Ishikawa (cell line): Measurements from ENCODE around the gene TCF15.

ENCODE experiments used
- CEBPB ChIP-seq: IDR thresholded peaks from 2 replicates; pipeline ENCODE4 v1.6.1; 2012
- CREB1 ChIP-seq: IDR thresholded peaks from 2 replicates; pipeline ENCODE4 v1.6.1; 2012; ENCODE audit warnings: low read depth
- EGR1 ChIP-seq: IDR thresholded peaks from 2 replicates; pipeline ENCODE4 v1.6.1; 2012
- EP300 ChIP-seq: IDR thresholded peaks from 2 replicates; pipeline ENCODE4 v1.6.1; 2012; ENCODE audit warnings: borderline replicate concordance
- FOXM1 ChIP-seq: IDR thresholded peaks from 2 replicates; pipeline ENCODE4 v1.6.1; 2012; ENCODE audit warnings: low read depth, borderline replicate concordance
- NFIC ChIP-seq: IDR thresholded peaks from 2 replicates; pipeline ENCODE4 v1.6.1; 2012
- RAD21 ChIP-seq: IDR thresholded peaks from 2 replicates; pipeline ENCODE4 v1.6.1; 2012; ENCODE audit warnings: low read depth
- TAF1 ChIP-seq: IDR thresholded peaks from 2 replicates; pipeline ENCODE4 v1.6.1; 2012; ENCODE audit warnings: low read depth, mild to moderate bottlenecking
- TCF12 ChIP-seq: IDR thresholded peaks from 2 replicates; pipeline ENCODE4 v1.6.1; 2012; ENCODE audit warnings: low read depth
- TEAD4 ChIP-seq: IDR thresholded peaks from 2 replicates; pipeline ENCODE4 v1.6.1; 2012
- YY1 ChIP-seq: IDR thresholded peaks from 2 replicates; pipeline ENCODE4 v1.6.1; 2012; ENCODE audit warnings: low read depth
- ZBTB7A ChIP-seq: IDR thresholded peaks from 2 replicates; pipeline ENCODE4 v1.6.1; 2012; ENCODE audit warnings: low read depth
- TF ChIP-seq, protein P1 (sequence below): IDR thresholded peaks from 2 replicates; pipeline ENCODE4 v1.6.1; 2012; ENCODE audit warnings: low read depth, mild to moderate bottlenecking
- TF ChIP-seq, protein P2 (sequence below): IDR thresholded peaks from 2 replicates; pipeline ENCODE4 v1.6.1; 2012
- TF ChIP-seq, protein P3 (sequence below): IDR thresholded peaks from 2 replicates; pipeline ENCODE4 v1.6.1; 2012

The TCF15 gene

DNA sequence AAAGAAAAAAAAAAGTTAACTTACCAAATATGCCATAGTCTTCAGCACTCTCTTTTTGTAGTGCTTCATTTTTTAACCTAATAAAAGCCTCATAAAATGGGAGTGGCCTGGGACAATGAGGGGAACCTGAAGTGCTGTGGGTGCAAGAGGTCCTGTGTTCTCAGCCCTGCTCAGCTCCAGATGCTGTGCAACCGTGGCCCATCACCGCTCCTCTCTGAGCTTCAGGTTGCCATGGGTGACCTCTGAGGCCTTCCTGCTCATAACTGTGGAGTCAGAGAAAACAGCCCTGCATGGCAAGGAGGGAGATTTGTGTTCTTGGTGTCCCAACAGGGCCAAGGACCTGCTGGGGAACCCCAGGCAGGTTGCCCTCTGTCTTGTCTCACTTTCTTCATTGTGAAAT lies 10.0 kb downstream of the TCF15 start:
- no peak for TF ChIP-seq YY1
- no peak for TF ChIP-seq CREB1
- TF ChIP-seq, protein P1, sequence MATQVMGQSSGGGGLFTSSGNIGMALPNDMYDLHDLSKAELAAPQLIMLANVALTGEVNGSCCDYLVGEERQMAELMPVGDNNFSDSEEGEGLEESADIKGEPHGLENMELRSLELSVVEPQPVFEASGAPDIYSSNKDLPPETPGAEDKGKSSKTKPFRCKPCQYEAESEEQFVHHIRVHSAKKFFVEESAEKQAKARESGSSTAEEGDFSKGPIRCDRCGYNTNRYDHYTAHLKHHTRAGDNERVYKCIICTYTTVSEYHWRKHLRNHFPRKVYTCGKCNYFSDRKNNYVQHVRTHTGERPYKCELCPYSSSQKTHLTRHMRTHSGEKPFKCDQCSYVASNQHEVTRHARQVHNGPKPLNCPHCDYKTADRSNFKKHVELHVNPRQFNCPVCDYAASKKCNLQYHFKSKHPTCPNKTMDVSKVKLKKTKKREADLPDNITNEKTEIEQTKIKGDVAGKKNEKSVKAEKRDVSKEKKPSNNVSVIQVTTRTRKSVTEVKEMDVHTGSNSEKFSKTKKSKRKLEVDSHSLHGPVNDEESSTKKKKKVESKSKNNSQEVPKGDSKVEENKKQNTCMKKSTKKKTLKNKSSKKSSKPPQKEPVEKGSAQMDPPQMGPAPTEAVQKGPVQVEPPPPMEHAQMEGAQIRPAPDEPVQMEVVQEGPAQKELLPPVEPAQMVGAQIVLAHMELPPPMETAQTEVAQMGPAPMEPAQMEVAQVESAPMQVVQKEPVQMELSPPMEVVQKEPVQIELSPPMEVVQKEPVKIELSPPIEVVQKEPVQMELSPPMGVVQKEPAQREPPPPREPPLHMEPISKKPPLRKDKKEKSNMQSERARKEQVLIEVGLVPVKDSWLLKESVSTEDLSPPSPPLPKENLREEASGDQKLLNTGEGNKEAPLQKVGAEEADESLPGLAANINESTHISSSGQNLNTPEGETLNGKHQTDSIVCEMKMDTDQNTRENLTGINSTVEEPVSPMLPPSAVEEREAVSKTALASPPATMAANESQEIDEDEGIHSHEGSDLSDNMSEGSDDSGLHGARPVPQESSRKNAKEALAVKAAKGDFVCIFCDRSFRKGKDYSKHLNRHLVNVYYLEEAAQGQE: no peak
- no peak for TF ChIP-seq FOXM1
- TF ChIP-seq, protein P2, sequence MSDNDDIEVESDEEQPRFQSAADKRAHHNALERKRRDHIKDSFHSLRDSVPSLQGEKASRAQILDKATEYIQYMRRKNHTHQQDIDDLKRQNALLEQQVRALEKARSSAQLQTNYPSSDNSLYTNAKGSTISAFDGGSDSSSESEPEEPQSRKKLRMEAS: no peak
- TF ChIP-seq ZBTB7A: no peak
- TF ChIP-seq, protein P3, sequence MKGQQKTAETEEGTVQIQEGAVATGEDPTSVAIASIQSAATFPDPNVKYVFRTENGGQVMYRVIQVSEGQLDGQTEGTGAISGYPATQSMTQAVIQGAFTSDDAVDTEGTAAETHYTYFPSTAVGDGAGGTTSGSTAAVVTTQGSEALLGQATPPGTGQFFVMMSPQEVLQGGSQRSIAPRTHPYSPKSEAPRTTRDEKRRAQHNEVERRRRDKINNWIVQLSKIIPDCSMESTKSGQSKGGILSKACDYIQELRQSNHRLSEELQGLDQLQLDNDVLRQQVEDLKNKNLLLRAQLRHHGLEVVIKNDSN: no peak
- no peak for TF ChIP-seq NFIC
- no peak for TF ChIP-seq TAF1
- no peak for TF ChIP-seq EP300

DNA sequence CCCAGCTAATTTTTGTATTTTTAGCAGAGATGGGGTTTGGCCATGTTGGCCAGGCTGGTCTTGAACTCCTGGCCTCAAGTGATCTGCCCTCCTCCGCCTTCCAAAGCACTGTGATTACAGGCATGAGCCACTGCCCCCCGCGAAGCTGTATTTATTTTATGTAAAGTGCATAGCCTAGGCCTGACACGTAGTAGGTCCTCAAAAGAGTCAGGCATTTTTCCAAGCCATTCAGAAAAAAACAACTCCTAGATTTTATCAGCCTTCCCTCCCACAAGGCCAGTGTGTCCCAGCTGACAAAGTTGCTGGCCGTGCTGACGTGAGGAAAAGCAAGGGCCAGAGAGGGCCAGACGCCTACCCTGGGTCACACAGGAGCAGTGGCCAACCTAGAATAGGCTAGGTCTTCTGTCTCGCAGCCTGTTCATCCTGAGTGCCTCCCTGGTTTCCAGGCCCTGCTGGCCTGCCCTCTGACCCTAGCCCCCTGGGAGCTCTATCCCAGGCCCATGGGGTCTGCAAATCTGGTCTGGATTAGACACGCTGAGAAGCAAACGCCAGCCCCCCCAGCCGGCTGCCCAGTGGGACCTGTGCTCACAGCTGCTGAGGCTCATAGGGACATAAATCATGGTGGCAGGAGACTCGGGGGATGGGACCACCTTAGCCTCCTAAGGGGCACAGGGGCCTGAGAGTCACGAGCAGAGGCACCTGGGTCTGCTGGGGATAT lies 11.8 kb downstream of the TCF15 start:
- TF ChIP-seq FOXM1 (no peak), CREB1 (no peak), YY1 (no peak), ZBTB7A (no peak), EP300 (no peak), EGR1 (no peak), CEBPB (no peak), TAF1 (no peak), NFIC (no peak), TCF12 (no peak), RAD21 (no peak)
- TF ChIP-seq, protein P3: no peak
- TF ChIP-seq, protein P1: no peak
- TF ChIP-seq, protein P2: no peak

DNA sequence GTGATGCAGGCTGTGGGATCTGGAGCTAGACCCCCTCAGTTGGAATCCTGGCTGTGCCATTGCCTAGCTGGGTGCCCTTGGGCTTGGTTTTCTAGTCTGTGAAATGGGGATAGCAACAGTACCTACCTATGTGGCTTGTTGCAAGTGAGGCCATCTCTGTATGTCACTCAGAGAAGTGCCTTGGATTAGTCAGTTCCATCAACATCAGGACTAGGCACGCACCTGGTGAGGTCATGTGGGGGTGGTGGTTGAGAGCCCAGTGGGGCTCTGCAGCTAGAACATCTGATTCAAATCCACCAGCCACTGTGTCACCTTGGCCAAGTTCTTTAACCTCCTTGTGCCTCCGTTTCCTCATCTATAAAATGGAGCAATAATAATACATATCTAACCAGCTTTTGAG lies 12.5 kb downstream of the TCF15 start:
- TF ChIP-seq RAD21 (no peak), CEBPB (no peak), ZBTB7A (no peak), TCF12 (no peak), CREB1 (no peak), EGR1 (no peak), EP300 (no peak), NFIC (no peak)
- TF ChIP-seq, protein P1: no peak
- TF ChIP-seq, protein P3: no peak

DNA sequence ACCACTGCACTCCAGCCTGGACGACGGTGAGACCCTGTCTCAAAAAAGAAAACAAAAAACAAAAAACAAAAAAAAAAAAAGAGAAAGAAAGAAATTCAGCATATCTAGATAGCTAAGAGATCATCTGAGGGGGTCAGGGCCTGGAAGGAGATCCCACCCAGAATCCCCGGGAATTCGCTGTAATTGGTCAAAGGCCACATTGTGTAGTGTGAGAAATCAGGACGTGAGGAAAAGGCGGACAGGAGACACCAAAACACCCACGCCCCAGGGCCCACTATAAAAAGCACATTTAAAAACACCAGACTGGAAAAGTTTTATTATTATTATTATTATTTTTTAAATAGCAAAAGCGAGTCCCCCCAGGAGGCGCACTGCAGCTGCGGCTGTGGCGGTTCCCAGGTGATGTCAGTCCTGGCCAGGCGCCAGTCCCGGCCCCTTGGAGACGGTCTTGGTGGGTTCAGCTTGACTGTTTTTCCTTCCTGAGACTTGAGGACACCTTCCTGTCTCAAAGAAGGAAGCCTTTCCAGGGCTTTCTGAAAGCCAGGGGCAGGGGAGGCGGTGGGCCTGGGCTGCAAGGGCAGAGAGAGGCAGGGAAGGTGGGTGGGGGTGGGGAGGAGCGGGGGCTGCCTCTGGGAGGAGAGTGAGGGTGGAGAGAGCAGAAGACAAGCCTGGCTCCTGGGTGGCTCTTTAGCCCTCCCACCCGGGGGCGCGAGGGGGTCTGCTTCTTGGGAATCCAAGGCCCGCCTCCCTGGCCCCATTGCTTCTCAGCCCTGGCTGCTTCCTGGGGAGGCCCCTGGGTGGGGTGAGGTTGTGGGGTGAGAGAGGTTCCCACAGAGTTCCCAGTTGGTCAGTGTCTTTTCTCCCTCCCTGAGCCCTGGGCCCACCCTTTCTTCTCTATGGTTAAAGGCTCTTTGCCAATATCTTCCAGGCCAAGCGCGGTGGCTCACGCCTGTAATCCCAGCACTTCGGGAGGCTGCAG lies 14.5 kb downstream of the TCF15 start:
- TF ChIP-seq FOXM1: no peak
- TF ChIP-seq ZBTB7A: no peak
- no peak for TF ChIP-seq CREB1
- no peak for TF ChIP-seq TCF12
- no peak for TF ChIP-seq EGR1
- TF ChIP-seq, protein P2: no peak
- TF ChIP-seq TEAD4: no peak
- no peak for TF ChIP-seq YY1
- TF ChIP-seq, protein P3: no peak
- no peak for TF ChIP-seq TAF1
- TF ChIP-seq, protein P1: no peak
- no peak for TF ChIP-seq RAD21
- no peak for TF ChIP-seq EP300
- TF ChIP-seq CEBPB: no peak
- TF ChIP-seq NFIC: no peak
